ENCODE data around the gene C11orf52. TPM values are rescaled to one million over a fixed set of nuclear protein-coding genes. Genes with fewer than 3 reads are reported as not detected.

Gene C11orf52
- total RNA-seq, 1 experiment from 2014 or later = 14.4 TPM

- Histone ChIP-seq H3K4me1 (peaks cover 1% of the 10 kb centered on the region; the same call in 1 of the 2 replicates), H3K4me3 (ENCODE audit: low read depth, low read length) (no peak overlapping the region), H3K36me3 (ENCODE audit: control insufficient read depth, insufficient read depth, low read length) (no peaks in the 10 kb centered on the region), H3K27me3 (replicated peaks; ENCODE audit: control insufficient read depth, insufficient read depth, low read length) (no peaks in the 10 kb centered on the region), H3K9me3 (0 out of 2 replicates have a peak, but pooled peaks cover 11% of the 10 kb centered on the region)
- no peak for TF ChIP-seq CTCF (IDR thresholded peaks at IDR 0.05; ENCODE audit: insufficient read depth in 1 of 2, low read depth in 1 of 2, low read length in 1 of 2, severe bottlenecking in 1 of 2, unreplicated experiment in 1 of 2)
- Mint-ChIP-seq H3K4me3 (ENCODE audit: unreplicated experiment) (no peak overlapping the region), H3K27ac (ENCODE audit: unreplicated experiment) (no peak overlapping the region), H3K27me3 (ENCODE audit: insufficient read depth, unreplicated experiment) (no peaks in the 10 kb centered on the region), H3K36me3 (ENCODE audit: insufficient read depth, unreplicated experiment) (no peaks in the 10 kb centered on the region), H3K9me3 (ENCODE audit: unreplicated experiment) (no peaks in the 10 kb centered on the region), H3K4me1 (ENCODE audit: low read depth, unreplicated experiment) (peaks cover 2% of the 10 kb centered on the region)
- DNase-seq = no peak
- ChIA-PET CTCF (no interaction called here), POLR2A (no interaction called here)
- BruUV-seq (replicated peaks) = no TSS peak
- intact Hi-C loops (cut with micrococcal nuclease; ENCODE audit: unreplicated experiment) = no loop called here
These were observed 31.1 kb downstream of the C11orf52 start for GRCh38 chr11:111949519-111950426.

GRCh38 chr11:111951565-111951964 lies 32.9 kb downstream of the C11orf52 start:
- ChIA-PET CTCF (no interaction called here), POLR2A (no interaction called here)
- no peaks in the 10 kb centered on the region for H3K9me3 Mint-ChIP-seq (ENCODE audit: unreplicated experiment)
- no peak for TF ChIP-seq CTCF (IDR thresholded peaks at IDR 0.05; ENCODE audit: insufficient read depth in 1 of 2, low read depth in 1 of 2, low read length in 1 of 2, severe bottlenecking in 1 of 2, unreplicated experiment in 1 of 2)
- DNase-seq = no peak
- BruUV-seq (replicated peaks) = no TSS peak
- H3K9me3 ChIP-seq = 0 out of 2 replicates have a peak, but pooled peaks cover 11% of the 10 kb centered on the region
- intact Hi-C loops (cut with micrococcal nuclease; ENCODE audit: unreplicated experiment) = no loop called here
- no peak overlapping the region for H3K4me3 Mint-ChIP-seq (ENCODE audit: unreplicated experiment)
- H3K27me3 ChIP-seq (replicated peaks; ENCODE audit: control insufficient read depth, insufficient read depth, low read length) = no peaks in the 10 kb centered on the region
- H3K4me1 ChIP-seq = no peaks in the 10 kb centered on the region
- H3K27ac Mint-ChIP-seq (ENCODE audit: unreplicated experiment) = no peak overlapping the region
- H3K27me3 Mint-ChIP-seq (ENCODE audit: insufficient read depth, unreplicated experiment) = no peaks in the 10 kb centered on the region
- no peaks in the 10 kb centered on the region for H3K36me3 ChIP-seq (ENCODE audit: control insufficient read depth, insufficient read depth, low read length)
- H3K4me1 Mint-ChIP-seq (ENCODE audit: low read depth, unreplicated experiment) = no peaks in the 10 kb centered on the region
- H3K4me3 ChIP-seq (ENCODE audit: low read depth, low read length) = no peak overlapping the region
- H3K36me3 Mint-ChIP-seq (ENCODE audit: insufficient read depth, unreplicated experiment) = no peaks in the 10 kb centered on the region

- Histone ChIP-seq H3K4me1 (no peaks in the 10 kb centered on the region), H3K4me3 (ENCODE audit: low read depth, low read length) (no peak overlapping the region), H3K27me3 (replicated peaks; ENCODE audit: control insufficient read depth, insufficient read depth, low read length) (no peaks in the 10 kb centered on the region), H3K36me3 (ENCODE audit: control insufficient read depth, insufficient read depth, low read length) (no peaks in the 10 kb centered on the region), H3K9me3 (0 out of 2 replicates have a peak, but pooled peaks cover 11% of the 10 kb centered on the region)
- no peaks in the 10 kb centered on the region for H3K36me3 Mint-ChIP-seq (ENCODE audit: insufficient read depth, unreplicated experiment)
- TF ChIP-seq CTCF (IDR thresholded peaks at IDR 0.05; ENCODE audit: insufficient read depth in 1 of 2, low read depth in 1 of 2, low read length in 1 of 2, severe bottlenecking in 1 of 2, unreplicated experiment in 1 of 2) = no peak
- CTCF ChIA-PET = interaction anchor here (2.4 kb wide), 1 partner anchor 28 kb away, joined by 12 read pairs; no protein-coding TSS in a partner anchor
- no peak overlapping the region for H3K4me3 Mint-ChIP-seq (ENCODE audit: unreplicated experiment)
- no peak for DNase-seq
- POLR2A ChIA-PET = no interaction called here
- BruUV-seq (replicated peaks) = no TSS peak
- intact Hi-C loops (cut with micrococcal nuclease; ENCODE audit: unreplicated experiment) = no loop called here
- H3K27ac Mint-ChIP-seq (ENCODE audit: unreplicated experiment) = no peak overlapping the region
- peaks cover 9% of the 10 kb centered on the region for H3K9me3 Mint-ChIP-seq (ENCODE audit: unreplicated experiment)
- no peaks in the 10 kb centered on the region for H3K4me1 Mint-ChIP-seq (ENCODE audit: low read depth, unreplicated experiment)
- no peaks in the 10 kb centered on the region for H3K27me3 Mint-ChIP-seq (ENCODE audit: insufficient read depth, unreplicated experiment)
These were observed 35.4 kb downstream of the C11orf52 start for GRCh38 chr11:111954154-111954553.

All from Caco-2 (cell line).